Lower lobe of right lung (tissue), 2 donors: ENCODE measurements around the gene CALHM3. TPM values are rescaled to one million over a fixed set of nuclear protein-coding genes. Genes with fewer than 3 reads are reported as not detected.
"Not testable (repeated sequence)": the region's sequence is repeated elsewhere in the genome, so short reads cannot be mapped to it uniquely, and the experiment has no call there.

Experiments
- ATAC-seq, 2 donors: fragments of 200-7000 bp; cut with Tn5 transposase; one replicate each; pipeline ENCODE4 v1.9.1; 2020 to 2022; ENCODE audit warnings: mild to moderate bottlenecking in 2 of 2, moderate library complexity in 2 of 2
- DNase-seq: peaks from one replicate; pipeline ENCODE4 v3.0.0-alpha.2; 2020
- H3K27ac ChIP-seq: fragments of 200-600 bp; one replicate; pipeline ENCODE4 v1.8.0; 2022
- H3K27me3 ChIP-seq: fragments of 200-600 bp; one replicate; pipeline ENCODE4 v1.8.0; 2022; ENCODE audit warnings: low read depth
- H3K36me3 ChIP-seq: fragments of 200-600 bp; one replicate; pipeline ENCODE4 v1.8.0; 2022; ENCODE audit warnings: mild to moderate bottlenecking
- H3K4me1 ChIP-seq: fragments of 200-600 bp; one replicate; pipeline ENCODE4 v1.8.0; 2022
- H3K4me3 ChIP-seq: fragments of 200-600 bp; one replicate; pipeline ENCODE4 v1.8.0; 2022; ENCODE audit warnings: mild to moderate bottlenecking
- H3K9me3 ChIP-seq: fragments of 200-600 bp; one replicate; pipeline ENCODE4 v1.8.0; 2022
- CTCF ChIP-seq: fragments of 200-600 bp; IDR thresholded peaks from one replicate; pipeline ENCODE4 v1.8.0; 2022; ENCODE audit warnings: antibody characterized with exemption, mild to moderate bottlenecking
- intact Hi-C: fragments of 100-400 bp; cut with DNase I; formaldehyde crosslinking; loops from one replicate; pipeline ENCODE4 v1.11.0; 2022
- long read RNA-seq: library from polyadenylated mRNA; unstranded; transcript quantifications from one replicate; pipeline ENCODE4 v2.0.0, GENCODE V29; 2021
- total RNA-seq: library from RNA; stranded (reverse); fragmentation: NEBNext Ultra II Directional; extraction: Animal tissue kit (Norgen Biotek cat#: 25700); gene quantifications from one replicate; pipeline ENCODE4 v1.2.1, GENCODE V29; 2021
- donor health status: DM: no; HTN: yes; CAD: no; lungs with severe emphysema.

Gene CALHM3
- total RNA-seq, result not detected
- long read RNA-seq, result 0 reads

- TF ChIP-seq CTCF, result no peak
- Histone ChIP-seq H3K9me3 (no peaks in the 10 kb centered on the region), H3K36me3 (no peaks in the 10 kb centered on the region), H3K4me1 (no peaks in the 10 kb centered on the region), H3K27ac (no peak within 1 kb of the TSS), H3K27me3 (no peaks in the 10 kb centered on the region), H3K4me3 (no peak within 1 kb of the TSS)
- ATAC-seq (peak in 1 of 2 donors; percentile 59), DNase-seq (no peak)
- intact Hi-C loops, result no loop called here
These were observed at the start of gene CALHM3 for GRCh38 chr10:103479135-103479534. Gene CALHM3 (minus strand): TSS chr10:103479240. CDS start chr10:103479032, 208 bp downstream.

- no peak for DNase-seq
- no peak overlapping the region for H3K27ac ChIP-seq
- no peak for ATAC-seq
- no peaks in the 10 kb centered on the region for H3K4me1 ChIP-seq
- no peak overlapping the region for H3K4me3 ChIP-seq
- H3K36me3 ChIP-seq, result no peaks in the 10 kb centered on the region
- H3K27me3 ChIP-seq, result no peaks in the 10 kb centered on the region
- intact Hi-C loops, result no loop called here
- H3K9me3 ChIP-seq, result no peaks in the 10 kb centered on the region
- TF ChIP-seq CTCF, result no peak
These were observed 49.5 kb upstream of the CALHM3 start for GRCh38 chr10:103528549-103528948.

GRCh38 chr10:103527476-103527875 is 48.4 kb upstream of the CALHM3 start:
- H3K27ac ChIP-seq, intact Hi-C loops, DNase-seq, H3K27me3 ChIP-seq, H3K36me3 ChIP-seq, H3K4me1 ChIP-seq, ATAC-seq, H3K9me3 ChIP-seq, H3K4me3 ChIP-seq: not testable (repeated sequence)

GRCh38 chr10:103525901-103526300 is 46.9 kb upstream of the CALHM3 start:
- Histone ChIP-seq H3K4me1 (no peaks in the 10 kb centered on the region), H3K9me3 (no peaks in the 10 kb centered on the region), H3K27me3 (no peaks in the 10 kb centered on the region), H3K36me3 (no peaks in the 10 kb centered on the region), H3K27ac (no peak overlapping the region), H3K4me3 (no peak overlapping the region)
- intact Hi-C loops, result no loop called here
- no peak for TF ChIP-seq CTCF
- DNase-seq (no peak), ATAC-seq (no peak)

GRCh38 chr10:103523683-103524082 is 44.6 kb upstream of the CALHM3 start:
- H3K27ac ChIP-seq, result no peak overlapping the region
- no peaks in the 10 kb centered on the region for H3K4me1 ChIP-seq
- H3K4me3 ChIP-seq, result no peak overlapping the region
- no peak for ATAC-seq
- H3K9me3 ChIP-seq, result no peaks in the 10 kb centered on the region
- H3K36me3 ChIP-seq, result no peaks in the 10 kb centered on the region
- no peak for TF ChIP-seq CTCF
- no peak for DNase-seq
- H3K27me3 ChIP-seq, result no peaks in the 10 kb centered on the region
- intact Hi-C loops, result no loop called here

GRCh38 chr10:103522006-103522405 is 43.0 kb upstream of the CALHM3 start:
- H3K36me3 ChIP-seq, ATAC-seq, DNase-seq, H3K27me3 ChIP-seq, intact Hi-C loops, H3K4me3 ChIP-seq, H3K4me1 ChIP-seq, H3K27ac ChIP-seq, H3K9me3 ChIP-seq: not testable (repeated sequence)

GRCh38 chr10:103519798-103520197 is 40.8 kb upstream of the CALHM3 start:
- no peak overlapping the region for H3K27ac ChIP-seq
- no peaks in the 10 kb centered on the region for H3K27me3 ChIP-seq
- no peaks in the 10 kb centered on the region for H3K4me1 ChIP-seq
- ATAC-seq (no peak), DNase-seq (no peak)
- no peak overlapping the region for H3K4me3 ChIP-seq
- H3K9me3 ChIP-seq, result no peaks in the 10 kb centered on the region
- H3K36me3 ChIP-seq, result no peaks in the 10 kb centered on the region
- intact Hi-C loops, result no loop called here
- TF ChIP-seq CTCF, result no peak
